H1 (cell line): Measurements from ENCODE around the gene NFIX. TPM values are rescaled to one million over a fixed set of nuclear protein-coding genes. Genes with fewer than 3 reads are reported as not detected.
A peak's percentile ranks its signal among the peaks of the same experiment; 100 is the strongest.

Source experiments
- CTCF ChIA-PET: fragments of 300-600 bp; sonication (Branson Sonifier 250); formaldehyde crosslinking; loops from one replicate; lab custom pipeline; 2021; ENCODE audit not compliant: partially characterized antibody; lab: Charles Lee
- POLR2A ChIA-PET: fragments of 300-600 bp; sonication (Branson Sonifier 250); formaldehyde crosslinking; loops from one replicate; lab custom pipeline; 2021; ENCODE audit warnings: inconsistent platforms; ENCODE audit not compliant: partially characterized antibody; lab: Charles Lee
- DNase-seq, 2 experiments: peaks; one replicate each; pipeline versions ENCODE4 v3.0.0 to v3.0.0-alpha.2; 2010 to 2022; ENCODE audit warnings: low spot score in 2 of 2, low read depth in 1 of 2, mixed read lengths in 1 of 2
- FAIRE-seq: peaks from 2 replicates; lab custom pipeline; 2011; peaks lifted over from hg19 to GRCh38; lab: Jason Lieb, UNC
- H2AFZ ChIP-seq: 2 replicates; pipeline ENCODE4 v1.8.1; 2012; ENCODE audit warnings: low read length, inconsistent platforms
- H2AK5ac ChIP-seq: 2 replicates; pipeline ENCODE4 v1.6.1; 2013; ENCODE audit warnings: low read depth, low read length
- H2BK120ac ChIP-seq: replicated peaks from 2 replicates; pipeline ENCODE3; 2013; ENCODE audit warnings: low read depth, low read length, inconsistent platforms
- H2BK12ac ChIP-seq: 2 replicates; pipeline ENCODE4 v1.6.1; 2013; ENCODE audit warnings: low read depth, low read length
- H2BK15ac ChIP-seq: 2 replicates; pipeline ENCODE4 v1.6.1; 2013; ENCODE audit warnings: low read length
- H2BK20ac ChIP-seq: 2 replicates; pipeline ENCODE4 v1.6.1; 2013; ENCODE audit warnings: low read length
- H2BK5ac ChIP-seq: 2 replicates; pipeline ENCODE4 v1.6.1; 2013; ENCODE audit warnings: low read depth, low read length
- H3K14ac ChIP-seq: 2 replicates; pipeline ENCODE4 v1.6.1; 2013; ENCODE audit warnings: inconsistent platforms; ENCODE audit not compliant: insufficient read length
- H3K18ac ChIP-seq: 2 replicates; pipeline ENCODE4 v1.6.1; 2013; ENCODE audit warnings: low read length; ENCODE audit errors: extremely low read depth
- H3K23ac ChIP-seq: 2 replicates; pipeline ENCODE4 v1.6.1; 2013; ENCODE audit warnings: inconsistent platforms; ENCODE audit not compliant: insufficient read length
- H3K23me2 ChIP-seq: 2 replicates; pipeline ENCODE4 v1.6.1; 2013; ENCODE audit warnings: low read depth, low read length
- H3K27ac ChIP-seq: 2 replicates; pipeline ENCODE4 v1.6.1; 2011; ENCODE audit warnings: low read depth, low read length, inconsistent platforms
- H3K27me3 ChIP-seq, 4 experiments: replicated peaks in 1 of 4; 1 replicate in 1 of 4; 2 replicates in 3 of 4; pipeline versions ENCODE4 v1.6.1 to v1.8.1; 2011 to 2013; ENCODE audit warnings: low read length in 3 of 4, mild to moderate bottlenecking in 3 of 4, inconsistent platforms in 2 of 4, mixed read lengths in 2 of 4, moderate library complexity in 1 of 4; ENCODE audit not compliant: control insufficient read depth in 3 of 4, insufficient read depth in 3 of 4; ENCODE audit errors: extremely low read depth in 1 of 4
- H3K36me3 ChIP-seq, 4 experiments: 2 replicates each; pipeline versions ENCODE4 v1.6.1 to v1.8.1; 2011 to 2013; ENCODE audit warnings: mild to moderate bottlenecking in 4 of 4, low read length in 3 of 4, moderate library complexity in 2 of 4, control low read depth in 1 of 4, inconsistent platforms in 1 of 4; ENCODE audit not compliant: insufficient read depth in 4 of 4, control insufficient read depth in 2 of 4
- H3K4ac ChIP-seq: replicated peaks from 2 replicates; pipeline ENCODE3; 2013; ENCODE audit warnings: low read length, low read depth, mixed read lengths, inconsistent platforms; ENCODE audit not compliant: insufficient read length
- H3K4me1 ChIP-seq, 4 experiments: replicated peaks in 1 of 4; 1 replicate in 1 of 4; 2 replicates in 3 of 4; pipeline versions ENCODE4 v1.6.1 to v1.8.1; 2011 to 2013; ENCODE audit warnings: low read length in 3 of 4, inconsistent platforms in 2 of 4, mixed read lengths in 1 of 4; ENCODE audit not compliant: insufficient read depth in 4 of 4, control insufficient read depth in 3 of 4
- H3K4me2 ChIP-seq, 2 experiments: 2 replicates each; pipeline versions ENCODE4 v1.6.1 to v1.8.1; 2011 to 2013; ENCODE audit warnings: low read depth in 2 of 2, low read length in 2 of 2, control low read depth in 1 of 2, inconsistent platforms in 1 of 2, mild to moderate bottlenecking in 1 of 2; ENCODE audit not compliant: insufficient read depth in 1 of 2
- H3K4me3 ChIP-seq, 4 experiments: fragments of 200-600, 300-600 bp in 1 of 4; sonication (generic), shearing (Covaris generic), sonication (Bioruptor Twin) in 1 of 4; 2 replicates each; pipeline versions ENCODE4 v1.5.1 to v1.8.1; 2011 to 2016; ENCODE audit warnings: low read length in 4 of 4, low read depth in 3 of 4, control low read depth in 2 of 4, inconsistent platforms in 2 of 4, mild to moderate bottlenecking in 2 of 4, mixed read lengths in 1 of 4, moderate library complexity in 1 of 4; ENCODE audit not compliant: insufficient read depth in 2 of 4; ENCODE audit errors: extremely low read depth in 1 of 4
- H3K56ac ChIP-seq: replicated peaks from 2 replicates; pipeline ENCODE3; 2013; ENCODE audit warnings: low read depth, mild to moderate bottlenecking, mixed read lengths, low read length, inconsistent platforms; ENCODE audit not compliant: insufficient read length
- H3K79me1 ChIP-seq: 2 replicates; pipeline ENCODE4 v1.6.1; 2013; ENCODE audit warnings: low read depth, low read length, control low read depth
- H3K79me2 ChIP-seq, 2 experiments: 2 replicates each; pipeline versions ENCODE4 v1.6.1 to v1.8.1; 2012 to 2013; ENCODE audit warnings: low read length in 2 of 2, mild to moderate bottlenecking in 2 of 2, inconsistent platforms in 1 of 2; ENCODE audit not compliant: insufficient read depth in 2 of 2, control insufficient read depth in 1 of 2
- H3K9ac ChIP-seq, 4 experiments: replicated peaks in 1 of 4; 1 replicate in 1 of 4; 2 replicates in 3 of 4; pipeline versions ENCODE4 v1.6.1 to v1.8.1; 2011 to 2013; ENCODE audit warnings: low read depth in 3 of 4, low read length in 3 of 4, control low read depth in 2 of 4, mild to moderate bottlenecking in 2 of 4, moderate library complexity in 2 of 4, inconsistent platforms in 1 of 4; ENCODE audit errors: extremely low read depth in 1 of 4
- H3K9me3 ChIP-seq, 2 experiments: 2 replicates each; pipeline versions ENCODE4 v1.6.1 to v1.8.1; 2012 to 2013; ENCODE audit warnings: mild to moderate bottlenecking in 2 of 2, moderate library complexity in 2 of 2, control low read depth in 1 of 2, inconsistent platforms in 1 of 2, low read depth in 1 of 2, low read length in 1 of 2, mixed read lengths in 1 of 2; ENCODE audit not compliant: insufficient read depth in 2 of 2
- H4K20me1 ChIP-seq, 2 experiments: replicated peaks in 1 of 2; 2 replicates each; pipeline versions ENCODE3 to v1.8.1; 2011 to 2013; ENCODE audit warnings: inconsistent platforms in 2 of 2, low read length in 2 of 2, mild to moderate bottlenecking in 1 of 2; ENCODE audit not compliant: insufficient read depth in 2 of 2, control insufficient read depth in 1 of 2
- H4K5ac ChIP-seq: 2 replicates; pipeline ENCODE4 v1.6.1; 2013; ENCODE audit warnings: low read length, low read depth, mixed read lengths, inconsistent platforms; ENCODE audit not compliant: insufficient read length
- H4K8ac ChIP-seq: 2 replicates; pipeline ENCODE4 v1.8.0; 2013; ENCODE audit warnings: mild to moderate bottlenecking, moderate library complexity, low read length, inconsistent platforms; ENCODE audit not compliant: insufficient read depth; ENCODE audit errors: extremely low read depth
- H4K91ac ChIP-seq: replicated peaks from 2 replicates; pipeline ENCODE3; 2013; ENCODE audit warnings: low read length, mixed read lengths, inconsistent platforms; ENCODE audit not compliant: insufficient read length
- CTBP2 ChIP-seq: IDR thresholded peaks from 2 replicates; pipeline ENCODE4 v1.7.0; 2011; ENCODE audit warnings: borderline replicate concordance, mild to moderate bottlenecking, moderate library complexity, mixed read lengths, low read length; ENCODE audit not compliant: insufficient read depth, insufficient read length
- E2F6 ChIP-seq: IDR thresholded peaks from 2 replicates; pipeline ENCODE4 v1.6.1; 2012; ENCODE audit warnings: inconsistent platforms
- SIRT6 ChIP-seq: IDR thresholded peaks from one replicate; pipeline ENCODE4 v1.7.1; 2012; ENCODE audit warnings: low read length, inconsistent platforms
- SP1 ChIP-seq: IDR thresholded peaks from 2 replicates; pipeline ENCODE4 v1.6.1; 2011; ENCODE audit warnings: low read depth, low read length
- WGBS, 2 experiments: shearing (Covaris generic) in 1 of 2; methylation state at CpG; one replicate each; pipeline versions ENCODE4 v1.1.6 to v1.1.7; 2013 to 2015; ENCODE audit warnings: low lambda C conversion rate in 2 of 2, mixed read lengths in 2 of 2, inconsistent platforms in 1 of 2, low coverage in 1 of 2, missing lambda C conversion rate in 1 of 2; ENCODE audit not compliant: insufficient replicate concordance in 2 of 2, insufficient coverage in 1 of 2, insufficient read length in 1 of 2; ENCODE audit errors: extremely low coverage in 1 of 2, missing lambda C conversion rate in 1 of 2; 5-methylcytosine and 5-hydroxymethylcytosine counted together
- polyA plus RNA-seq, 7 experiments: library from polyadenylated mRNA; depleted of rRNA in 3 of 7; stranded (reverse) in 5 of 7; unstranded in 2 of 7; fragments of >200 nt in 5 of 7; fragments of 200-250 nt in 2 of 7; gene quantifications; 1 replicate in 5 of 7; 2 replicates in 1 of 7; 4 replicates in 1 of 7; pipeline versions ENCODE4 v1.2.1 to v1.2.3, GENCODE V29; 2011 to 2013; ENCODE audit warnings: missing spikeins in 2 of 7, mixed read lengths in 2 of 7
- total RNA-seq: library from RNA; stranded (reverse); fragmentation: NEBNext Ultra II Directional; extraction: Animal tissue kit (Norgen Biotek cat#: 25700); gene quantifications from 2 replicates; pipeline ENCODE4 v1.2.1, GENCODE V29; 2021

The NFIX gene
- total and polyA plus RNA-seq, 2 of the 8 experiments (the other 6 are each of a cell fraction or from before 2014, with no cell fraction given): 0.03 to 0.20 TPM

GRCh38 chr19:13078381-13078780 lies 83.1 kb downstream of the NFIX start:
- peak overlapping the region; percentile 21 for H2BK120ac ChIP-seq
- 81% methylated on average over 6 of the region's 10 CpGs; no CpG with 5 or more reads in 1 of the 2 experiments for WGBS, 2 experiments
- H3K14ac ChIP-seq: no peak overlapping the region
- H3K4me2 ChIP-seq: no peak overlapping the region; a peak in 1 of 4 replicates
- H3K9me3 ChIP-seq: no peaks in the 10 kb centered on the region
- peak overlapping the region; percentile 87 for H4K8ac ChIP-seq
- H4K91ac ChIP-seq: no peak overlapping the region
- H3K56ac ChIP-seq: no peak overlapping the region
- H3K27me3 ChIP-seq: peaks cover 0 to 22% (median 19%) of the 10 kb centered on the region in 4 experiments; a peak in 6 of 7 replicates
- H2BK12ac ChIP-seq: peak overlapping the region; percentile 90; the same call in 1 of the 2 replicates
- no peaks in the 10 kb centered on the region for H3K79me1 ChIP-seq
- no peak overlapping the region for H3K9ac ChIP-seq
- H3K4ac ChIP-seq: peak overlapping the region; percentile 21
- peaks cover 15 to 40% (median 27%) of the 10 kb centered on the region in 4 experiments for H3K4me1 ChIP-seq
- no peak overlapping the region for H3K4me3 ChIP-seq
- no peak overlapping the region for H4K5ac ChIP-seq
- H3K23ac ChIP-seq: no peak overlapping the region
- no peak overlapping the region for H2AK5ac ChIP-seq
- 0 out of 2 replicates have a peak overlapping the region, but pooled peaks have one; percentile 97 for H2BK20ac ChIP-seq
- peak overlapping the region; percentile 40; the same call in 1 of the 2 replicates for H2BK5ac ChIP-seq
- no peaks in the 10 kb centered on the region for H3K36me3 ChIP-seq
- ChIA-PET CTCF (interaction anchor here (0.7 to 48.8 kb wide), 12 partner anchors 8 to 115 kb away, joined by 3 to 1145 read pairs (median 12); no protein-coding TSS in a partner anchor), POLR2A (interaction anchor here (0.9 to 2.5 kb wide), 7 partner anchors 8 to 76 kb away, joined by 3 to 7 read pairs (median 5); no protein-coding TSS in a partner anchor)
- DNase-seq: no peak
- no peaks in the 10 kb centered on the region for H4K20me1 ChIP-seq
- no peak for FAIRE-seq
- no peak overlapping the region for H2BK15ac ChIP-seq
- H3K79me2 ChIP-seq: no peaks in the 10 kb centered on the region
- H3K27ac ChIP-seq: no peak overlapping the region
- 0 out of 2 replicates have a peak, but pooled peaks cover 1% of the 10 kb centered on the region for H3K23me2 ChIP-seq
- TF ChIP-seq CTBP2: no peak
- no peak for TF ChIP-seq SIRT6
- no peak for TF ChIP-seq SP1
- 0 out of 2 replicates have a peak, but pooled peaks have one; percentile 29 for TF ChIP-seq E2F6
- H2AFZ ChIP-seq: no peak overlapping the region
- peak overlapping the region; percentile 13 for H3K18ac ChIP-seq
